Esophagus squamous epithelium (tissue), 5 donors: ENCODE data around the gene CAMTA1. TPM values are rescaled to one million over a fixed set of nuclear protein-coding genes. Genes with fewer than 3 reads are reported as not detected.

Experiments
- DNase-seq: peaks from one replicate; lab custom pipeline; 2025; lab: John Stamatoyannopoulos, UW
- H3K27ac ChIP-seq, 4 donors: fragments of 200-600 bp; sonication (generic); one replicate each; pipeline ENCODE4 v1.5.1; 2016 to 2019; ENCODE audit warnings: mild to moderate bottlenecking in 1 of 4
- H3K27me3 ChIP-seq, 4 donors: fragments of 200-600 bp; sonication (generic); 1 replicate in 3 of 4; 2 replicates in 1 of 4; pipeline versions ENCODE4 v1.5.1 to v1.6.0; 2017 to 2021; ENCODE audit warnings: antibody characterized with exemption in 1 of 4
- H3K36me3 ChIP-seq, 3 donors: fragments of 200-600 bp; sonication (generic); one replicate each; pipeline ENCODE4 v1.5.1; 2016 to 2019
- H3K4me1 ChIP-seq, 3 donors: fragments of 200-600 bp; sonication (generic); one replicate each; pipeline ENCODE4 v1.5.1; 2017 to 2019
- H3K4me3 ChIP-seq, 4 donors: fragments of 200-600 bp; sonication (generic); 1 replicate in 3 of 4; 2 replicates in 1 of 4; pipeline ENCODE4 v1.5.1; 2016 to 2019; ENCODE audit warnings: mild to moderate bottlenecking in 2 of 4, moderate library complexity in 1 of 4
- H3K9me3 ChIP-seq, 3 donors: fragments of 200-600 bp; sonication (generic); one replicate each; pipeline ENCODE4 v1.5.1; 2016 to 2019
- CTCF ChIP-seq, 6 experiments: fragments of 450-650 bp in 4 of 6; fragments of 200-600 bp in 2 of 6; sonication (generic) in 2 of 6; IDR thresholded peaks; one replicate each; pipeline ENCODE4 v1.5.1; 2016 to 2019; ENCODE audit warnings: antibody characterized with exemption in 6 of 6, mild to moderate bottlenecking in 4 of 6, moderate library complexity in 4 of 6
- POLR2A ChIP-seq, 4 donors: fragments of 450-650 bp; IDR thresholded peaks; one replicate each; pipeline ENCODE4 v1.6.1; 2017; ENCODE audit warnings: antibody characterized with exemption in 4 of 4, mild to moderate bottlenecking in 4 of 4, moderate library complexity in 3 of 4
- WGBS, 2 donors: methylation state at CpG; one replicate each; pipeline ENCODE4 v1.1.5; 2018; 5-methylcytosine and 5-hydroxymethylcytosine counted together
- intact Hi-C: fragments of 100-400 bp; cut with DNase I; formaldehyde crosslinking; loops from one replicate; pipeline ENCODE4 v1.15.0; 2022
- total RNA-seq, 4 donors: library from RNA; depleted of rRNA; stranded (reverse); fragments of >200 nt; gene quantifications; one replicate each; pipeline ENCODE4 v1.1.0, GENCODE V29; 2016
- donor health status: DM: yes; HTN: yes; CAD: no.

Gene CAMTA1
- total RNA-seq, 4 donors from 2014 or later, result 31.3 to 77.4 (median 45.9) TPM

- Histone ChIP-seq H3K27me3 (no peaks in the 10 kb centered on the region), H3K4me1 (peaks cover 10 to 43% (median 27%) of the 10 kb centered on the region in 3 donors), H3K9me3 (no peaks in the 10 kb centered on the region), H3K27ac (peak overlapping the region in 3 of 4 donors; percentile 95 to 97 (median 97)), H3K4me3 (no peak overlapping the region), H3K36me3 (peaks cover 6 to 65% (median 8%) of the 10 kb centered on the region in 3 donors)
- no peak for DNase-seq
- WGBS, 2 donors, result 61 to 84% methylated on average over 7 of the region's 7 CpGs
- intact Hi-C loops, result no loop called here
- TF ChIP-seq POLR2A (IDR thresholded peaks at IDR 0.05), result no peak
- no peak for TF ChIP-seq CTCF (IDR thresholded peaks at IDR 0.05)
These were observed 996.2 kb downstream of the CAMTA1 start for GRCh38 chr1:7781501-7781900.

- intact Hi-C loops, result no loop called here
- no peaks in the 10 kb centered on the region for H3K27me3 ChIP-seq
- WGBS, 2 donors, result 51 to 57% methylated on average over 14 to 16 of the region's 16 CpGs
- DNase-seq, result no peak
- peaks cover 10 to 48% (median 29%) of the 10 kb centered on the region in 3 donors for H3K4me1 ChIP-seq
- no peaks in the 10 kb centered on the region for H3K9me3 ChIP-seq
- peak overlapping the region in 1 of 4 donors; percentile 7 for H3K4me3 ChIP-seq
- peak overlapping the region; percentile 88 to 97 (median 96) for H3K27ac ChIP-seq
- peaks cover 6 to 65% (median 6%) of the 10 kb centered on the region in 3 donors for H3K36me3 ChIP-seq
- no peak for TF ChIP-seq CTCF (IDR thresholded peaks at IDR 0.05)
- no peak for TF ChIP-seq POLR2A (IDR thresholded peaks at IDR 0.05)
These were observed 996.8 kb downstream of the CAMTA1 start for GRCh38 chr1:7781923-7782495.

GRCh38 chr1:7783178-7783711 is 998.0 kb downstream of the CAMTA1 start:
- H3K27me3 ChIP-seq, result no peaks in the 10 kb centered on the region
- no peaks in the 10 kb centered on the region for H3K9me3 ChIP-seq
- WGBS, 2 donors, result 0 to 3% methylated on average over 10 to 11 of the region's 34 CpGs
- peak overlapping the region; percentile 88 to 97 (median 96) for H3K27ac ChIP-seq
- peak overlapping the region; percentile 52 to 86 (median 66) for H3K4me3 ChIP-seq
- TF ChIP-seq POLR2A (IDR thresholded peaks at IDR 0.05), result no peak
- no peak for TF ChIP-seq CTCF (IDR thresholded peaks at IDR 0.05)
- intact Hi-C loops, result no loop called here
- DNase-seq, result no peak
- peaks cover 10 to 58% (median 32%) of the 10 kb centered on the region in 3 donors for H3K4me1 ChIP-seq
- peaks cover 0 to 62% (median 0%) of the 10 kb centered on the region in 3 donors for H3K36me3 ChIP-seq

GRCh38 chr1:7783826-7784491 is 998.7 kb downstream of the CAMTA1 start, which contains the start of gene PER3:
Gene PER3 (plus strand): TSS chr1:7784291. CDS start chr1:7784878, 587 bp downstream.
- peak; percentile 76 for DNase-seq
- intact Hi-C loops, result no loop called here
- no peaks in the 10 kb centered on the region for H3K9me3 ChIP-seq
- H3K4me3 ChIP-seq, result peak within 1 kb of the TSS; percentile 52 to 86 (median 68)
- H3K4me1 ChIP-seq, result peaks cover 10 to 63% (median 32%) of the 10 kb centered on the region in 3 donors
- H3K36me3 ChIP-seq, result peaks cover 0 to 62% (median 0%) of the 10 kb centered on the region in 3 donors
- peak within 1 kb of the TSS; percentile 88 to 97 (median 96) for H3K27ac ChIP-seq
- no peak for TF ChIP-seq CTCF (IDR thresholded peaks at IDR 0.05)
- TF ChIP-seq POLR2A (IDR thresholded peaks at IDR 0.05), result peak in 2 of 4 donors; percentile 23 to 56
- no peaks in the 10 kb centered on the region for H3K27me3 ChIP-seq
- no CpG with 5 or more reads among the region's 90 CpGs for WGBS, 2 donors
